ENCODE results near the gene OGDH. TPM values are rescaled to one million over a fixed set of nuclear protein-coding genes. Genes with fewer than 3 reads are reported as not detected.

OGDH gene
- total and polyA plus RNA-seq, 2 of the 13 experiments (the other 11 are each of a cell fraction or from before 2014, with no cell fraction given): 17.4 to 25.4 TPM

DNA sequence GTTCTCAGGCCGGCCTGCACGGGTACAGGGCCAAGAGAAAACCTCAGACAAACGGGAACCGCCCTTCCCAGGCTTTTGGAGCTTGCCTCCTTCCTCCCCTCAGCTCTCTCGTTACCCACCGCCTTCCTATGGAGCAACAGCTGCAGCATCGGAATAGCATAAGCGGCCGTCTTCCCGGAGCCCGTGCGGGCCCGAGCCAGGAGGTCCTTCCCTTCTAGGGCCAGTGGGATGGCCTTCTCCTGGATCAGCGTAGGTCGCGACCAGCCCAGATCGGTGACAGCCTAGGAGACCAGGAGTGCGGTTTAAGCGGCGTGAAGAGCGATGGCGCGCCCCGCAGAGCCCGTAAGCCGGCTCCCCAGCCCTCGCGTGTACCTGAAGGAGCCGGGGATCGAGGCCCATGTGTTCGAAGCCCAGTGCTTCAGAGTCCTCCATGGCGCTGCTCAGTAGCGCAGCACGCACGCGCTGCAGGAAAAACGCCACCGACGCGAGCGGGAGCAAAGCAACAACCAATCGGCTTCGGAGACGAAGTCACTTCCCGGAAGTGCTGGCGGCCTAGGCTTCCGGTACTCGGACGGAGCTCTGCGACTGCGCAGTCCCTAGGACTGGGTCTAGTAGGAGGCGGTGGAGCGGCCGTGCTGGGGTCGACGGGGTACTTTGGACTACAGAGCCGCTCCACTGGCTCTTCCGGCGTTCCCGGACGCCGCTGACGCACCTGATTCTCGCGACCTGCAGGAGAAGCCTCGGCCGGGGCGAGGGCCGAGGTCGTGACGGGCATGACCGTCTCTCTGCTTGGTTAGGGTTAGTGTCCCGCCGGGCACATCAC lies 32.8 kb upstream of the OGDH start, which contains the start of gene DDX56 (continued):
- TF ChIP-seq PAF1 (CRISPR knock-in tag; IDR thresholded peaks at IDR 0.05): no peak
- TF ChIP-seq CBX5 (CRISPR knock-in tag; IDR thresholded peaks at IDR 0.05; ENCODE audit: borderline replicate concordance): peak; percentile 49; the same call in 1 of the 2 replicates
- no peak for TF ChIP-seq HMG20A (CRISPR knock-in tag; IDR thresholded peaks at IDR 0.05; ENCODE audit: borderline replicate concordance)
- peak; percentile 88 for TF ChIP-seq IRX3 (CRISPR knock-in tag; IDR thresholded peaks at IDR 0.05; ENCODE audit: borderline replicate concordance, low read depth)
- no peak for TF ChIP-seq ZFP36 (IDR thresholded peaks at IDR 0.05; ENCODE audit: borderline replicate concordance, low read depth, low read length, partially characterized antibody)
- peak; percentile 87; the same call in 1 of the 2 replicates for TF ChIP-seq ZNF790 (CRISPR knock-in tag; IDR thresholded peaks at IDR 0.05; ENCODE audit: borderline replicate concordance)
- no peak for TF ChIP-seq NR2F1 (CRISPR knock-in tag; IDR thresholded peaks at IDR 0.05)
- TF ChIP-seq SMAD1 (CRISPR knock-in tag; IDR thresholded peaks at IDR 0.05; ENCODE audit: borderline replicate concordance, low read depth): no peak
- peak; percentile 88 for TF ChIP-seq TARDBP (CRISPR knock-in tag; IDR thresholded peaks at IDR 0.05)
- TF ChIP-seq, protein P1, sequence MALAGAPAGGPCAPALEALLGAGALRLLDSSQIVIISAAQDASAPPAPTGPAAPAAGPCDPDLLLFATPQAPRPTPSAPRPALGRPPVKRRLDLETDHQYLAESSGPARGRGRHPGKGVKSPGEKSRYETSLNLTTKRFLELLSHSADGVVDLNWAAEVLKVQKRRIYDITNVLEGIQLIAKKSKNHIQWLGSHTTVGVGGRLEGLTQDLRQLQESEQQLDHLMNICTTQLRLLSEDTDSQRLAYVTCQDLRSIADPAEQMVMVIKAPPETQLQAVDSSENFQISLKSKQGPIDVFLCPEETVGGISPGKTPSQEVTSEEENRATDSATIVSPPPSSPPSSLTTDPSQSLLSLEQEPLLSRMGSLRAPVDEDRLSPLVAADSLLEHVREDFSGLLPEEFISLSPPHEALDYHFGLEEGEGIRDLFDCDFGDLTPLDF (CRISPR knock-in tag; IDR thresholded peaks at IDR 0.05): peak; percentile 96
- TF ChIP-seq ZNF3 (CRISPR knock-in tag; IDR thresholded peaks at IDR 0.05): 0 out of 2 replicates have a peak, but pooled peaks have one; percentile 26
- no peak; the same call in none of the 2 replicates for TF ChIP-seq ZNF451 (CRISPR knock-in tag; IDR thresholded peaks at IDR 0.05)
- TF ChIP-seq RXRB (CRISPR knock-in tag; IDR thresholded peaks at IDR 0.05; ENCODE audit: borderline replicate concordance): peak; percentile 63
- TF ChIP-seq ZNF569 (CRISPR knock-in tag; IDR thresholded peaks at IDR 0.05; ENCODE audit: borderline replicate concordance): 0 out of 2 replicates have a peak, but pooled peaks have one; percentile 83
- TF ChIP-seq ZNF160 (CRISPR knock-in tag; IDR thresholded peaks at IDR 0.05): peak; percentile 95
- peak; percentile 69; the same call in 1 of the 2 replicates for TF ChIP-seq EEA1 (CRISPR knock-in tag; IDR thresholded peaks at IDR 0.05; ENCODE audit: borderline replicate concordance)
- TF ChIP-seq NFIC (IDR thresholded peaks at IDR 0.05; ENCODE audit: low read length): no peak
- TF ChIP-seq, protein P2, sequence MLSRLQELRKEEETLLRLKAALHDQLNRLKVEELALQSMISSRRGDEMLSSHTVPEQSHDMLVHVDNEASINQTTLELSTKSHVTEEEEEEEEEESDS (CRISPR knock-in tag; IDR thresholded peaks at IDR 0.05; ENCODE audit: borderline replicate concordance): peak; percentile 31; the same call in 1 of the 2 replicates
- TF ChIP-seq ARHGAP35 (CRISPR knock-in tag; IDR thresholded peaks at IDR 0.05; ENCODE audit: borderline replicate concordance): peak; percentile 83
- TF ChIP-seq ARID2 (CRISPR knock-in tag; IDR thresholded peaks at IDR 0.05; ENCODE audit: borderline replicate concordance): no peak
- no peak for TF ChIP-seq CCAR2 (optimal IDR thresholded peaks at IDR 0.05; ENCODE audit: low read depth, low read length)
- TF ChIP-seq, protein P3, sequence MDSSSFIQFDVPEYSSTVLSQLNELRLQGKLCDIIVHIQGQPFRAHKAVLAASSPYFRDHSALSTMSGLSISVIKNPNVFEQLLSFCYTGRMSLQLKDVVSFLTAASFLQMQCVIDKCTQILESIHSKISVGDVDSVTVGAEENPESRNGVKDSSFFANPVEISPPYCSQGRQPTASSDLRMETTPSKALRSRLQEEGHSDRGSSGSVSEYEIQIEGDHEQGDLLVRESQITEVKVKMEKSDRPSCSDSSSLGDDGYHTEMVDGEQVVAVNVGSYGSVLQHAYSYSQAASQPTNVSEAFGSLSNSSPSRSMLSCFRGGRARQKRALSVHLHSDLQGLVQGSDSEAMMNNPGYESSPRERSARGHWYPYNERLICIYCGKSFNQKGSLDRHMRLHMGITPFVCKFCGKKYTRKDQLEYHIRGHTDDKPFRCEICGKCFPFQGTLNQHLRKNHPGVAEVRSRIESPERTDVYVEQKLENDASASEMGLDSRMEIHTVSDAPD (CRISPR knock-in tag; IDR thresholded peaks at IDR 0.05): 0 out of 2 replicates have a peak, but pooled peaks have one; percentile 83
- TF ChIP-seq CHD4 (IDR thresholded peaks at IDR 0.05; ENCODE audit: borderline replicate concordance, low read length): no peak
- peak; percentile 90 for TF ChIP-seq NAIF1 (CRISPR knock-in tag; IDR thresholded peaks at IDR 0.05; ENCODE audit: borderline replicate concordance)
- peak; percentile 81 for TF ChIP-seq CHD2 (IDR thresholded peaks at IDR 0.05; ENCODE audit: low read depth, low read length)
- no peak for TF ChIP-seq PCBP1 (IDR thresholded peaks at IDR 0.05; ENCODE audit: borderline replicate concordance, low read depth, low read length)
- TF ChIP-seq HMGA1 (CRISPR knock-in tag; conservative IDR thresholded peaks at IDR 0.05): no peak
- TF ChIP-seq ZSCAN9 (CRISPR knock-in tag; IDR thresholded peaks at IDR 0.05; ENCODE audit: borderline replicate concordance): peak; percentile 64; the same call in 1 of the 2 replicates
